Skeletal muscle satellite cell (primary cell): ENCODE results near the gene PRPS2. TPM values are rescaled to one million over a fixed set of nuclear protein-coding genes. Genes with fewer than 3 reads are reported as not detected.
A peak's percentile ranks its signal among the peaks of the same experiment; 100 is the strongest.

Source experiments
- H3K27me3 ChIP-seq: 2 replicates; pipeline ENCODE4 v1.7.0; 2013; ENCODE audit warnings: low read length; ENCODE audit not compliant: control insufficient read depth, insufficient read depth
- H3K36me3 ChIP-seq: 2 replicates; pipeline ENCODE4 v1.7.0; 2013; ENCODE audit warnings: mild to moderate bottlenecking, control low read depth, low read length; ENCODE audit not compliant: insufficient read depth
- H3K4me1 ChIP-seq: 2 replicates; pipeline ENCODE4 v1.7.0; 2013; ENCODE audit warnings: low read length; ENCODE audit not compliant: control insufficient read depth, insufficient read depth
- H3K4me2 ChIP-seq: 2 replicates; pipeline ENCODE4 v1.7.0; 2013; ENCODE audit warnings: mild to moderate bottlenecking, low read length
- H3K4me3 ChIP-seq: 2 replicates; pipeline ENCODE4 v1.7.0; 2013; ENCODE audit warnings: low read length
- H3K9ac ChIP-seq: 2 replicates; pipeline ENCODE4 v1.7.0; 2013; ENCODE audit warnings: mild to moderate bottlenecking, low read depth, low read length, moderate library complexity
- H3K9me3 ChIP-seq: replicated peaks from 2 replicates; pipeline ENCODE4 v1.7.0; 2013; ENCODE audit warnings: mild to moderate bottlenecking, control low read depth, low read length
- total RNA-seq: library from RNA; depleted of rRNA; stranded (reverse); fragments of >200 nt; gene quantifications from 2 replicates; pipeline ENCODE4 v1.2.3, GENCODE V29; 2012; rRNA removed

PRPS2 gene
- 40.4 and 42.6 TPM in 2 replicates for total RNA-seq

DNA sequence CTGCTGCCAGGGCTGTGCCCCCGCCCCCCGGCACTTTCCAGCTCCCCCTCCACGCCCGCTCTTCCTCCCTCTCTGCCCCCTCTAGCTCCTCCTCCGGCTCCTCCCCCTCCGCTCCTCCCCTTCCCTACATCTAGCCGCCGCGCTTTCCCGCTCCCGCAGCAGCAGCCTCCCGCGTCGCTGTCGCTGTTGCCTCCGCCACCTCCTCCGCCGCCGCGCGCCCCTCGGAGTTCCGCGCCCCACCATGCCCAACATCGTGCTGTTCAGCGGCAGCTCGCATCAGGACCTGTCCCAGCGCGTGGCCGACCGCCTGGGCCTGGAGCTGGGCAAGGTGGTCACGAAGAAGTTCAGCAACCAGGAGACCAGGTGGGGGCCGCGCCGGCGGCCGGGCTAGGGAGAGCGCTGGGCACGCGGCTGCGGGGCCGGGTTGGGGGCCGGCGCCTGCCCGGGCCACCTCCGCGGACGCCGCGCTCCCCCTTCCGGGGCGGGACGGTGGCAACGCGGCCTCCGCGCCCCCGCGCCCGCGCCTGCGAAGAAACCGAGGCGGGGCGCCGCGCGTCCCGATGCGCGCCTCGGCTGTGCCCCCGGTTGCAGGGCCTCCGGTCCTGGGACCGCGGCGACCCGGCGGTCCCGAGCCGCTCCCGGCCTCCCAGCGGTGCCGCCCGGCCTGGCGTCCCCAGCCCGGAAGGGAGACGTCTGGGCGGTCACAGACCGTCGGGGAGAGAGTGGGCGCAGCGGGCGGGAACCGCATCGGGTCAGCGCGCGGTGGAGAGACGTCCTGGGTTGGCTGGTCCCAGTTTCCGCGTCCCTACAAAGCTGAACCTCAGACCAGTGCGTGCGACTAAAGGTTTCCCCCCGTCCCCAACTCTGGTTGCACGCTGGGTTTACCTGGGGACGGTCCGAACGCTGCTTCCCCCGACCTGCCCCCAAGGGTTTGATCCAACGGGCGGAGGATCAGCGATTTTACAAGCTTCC lies at the start of gene PRPS2:
Gene PRPS2, plus strand, starts transcription at position 156 of the 972 bp plus-strand sequence. Its CDS starts 86 bp downstream, at position 242.
- Histone ChIP-seq H3K9me3 (no peaks in the 10 kb centered on the region), H3K9ac (peak within 1 kb of the TSS; percentile 78), H3K27me3 (no peaks in the 10 kb centered on the region), H3K36me3 (no peaks in the 10 kb centered on the region), H3K4me1 (no peaks in the 10 kb centered on the region), H3K4me2 (peak within 1 kb of the TSS; percentile 82), H3K4me3 (peak within 1 kb of the TSS; percentile 84)

DNA sequence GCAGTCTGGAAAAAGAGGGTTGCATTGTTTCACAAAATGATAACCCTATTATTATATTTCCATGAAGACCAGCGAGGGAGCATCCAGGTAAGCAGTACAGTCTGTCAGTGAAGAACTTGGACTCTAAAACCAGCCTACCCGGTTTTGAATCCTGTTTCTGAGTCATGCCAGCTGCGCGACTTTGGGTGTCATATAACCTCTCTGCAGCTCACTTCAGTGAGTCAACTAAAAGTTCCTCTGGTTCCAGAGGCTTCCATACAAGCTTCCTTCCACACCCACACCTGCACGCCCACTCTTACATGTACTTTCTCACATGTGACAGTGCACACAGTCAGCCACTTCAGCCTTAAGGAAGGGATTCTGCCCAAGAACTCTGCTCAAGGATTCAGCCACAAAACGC lies 49.8 kb upstream of the PRPS2 start:
- Histone ChIP-seq H3K9ac (no peak overlapping the region), H3K4me3 (no peak overlapping the region), H3K27me3 (no peaks in the 10 kb centered on the region), H3K9me3 (no peaks in the 10 kb centered on the region), H3K4me2 (no peak overlapping the region), H3K4me1 (no peaks in the 10 kb centered on the region), H3K36me3 (no peaks in the 10 kb centered on the region)

DNA sequence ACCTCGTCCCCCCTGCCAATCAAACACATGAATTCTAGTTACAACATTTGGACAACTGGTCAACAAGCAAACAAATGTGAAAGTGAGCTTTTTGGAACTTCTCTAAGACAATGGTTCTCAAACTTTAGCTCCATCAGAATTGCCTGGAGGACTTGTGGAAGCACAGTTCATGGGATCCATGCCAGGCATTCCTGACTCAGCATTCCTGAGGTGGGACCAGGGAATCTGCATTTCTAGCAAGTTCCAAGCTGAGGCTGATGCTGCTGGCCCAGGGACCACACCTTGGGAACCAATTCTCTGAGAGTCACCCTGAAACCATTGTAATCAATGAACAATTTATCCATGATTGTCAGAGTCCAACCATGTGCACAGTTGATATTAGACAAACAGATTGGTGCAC lies 43.8 kb upstream of the PRPS2 start:
- Histone ChIP-seq H3K9me3 (no peaks in the 10 kb centered on the region), H3K4me2 (no peak overlapping the region), H3K4me3 (no peak overlapping the region), H3K4me1 (no peaks in the 10 kb centered on the region), H3K9ac (no peak overlapping the region), H3K27me3 (no peaks in the 10 kb centered on the region), H3K36me3 (no peaks in the 10 kb centered on the region)

DNA sequence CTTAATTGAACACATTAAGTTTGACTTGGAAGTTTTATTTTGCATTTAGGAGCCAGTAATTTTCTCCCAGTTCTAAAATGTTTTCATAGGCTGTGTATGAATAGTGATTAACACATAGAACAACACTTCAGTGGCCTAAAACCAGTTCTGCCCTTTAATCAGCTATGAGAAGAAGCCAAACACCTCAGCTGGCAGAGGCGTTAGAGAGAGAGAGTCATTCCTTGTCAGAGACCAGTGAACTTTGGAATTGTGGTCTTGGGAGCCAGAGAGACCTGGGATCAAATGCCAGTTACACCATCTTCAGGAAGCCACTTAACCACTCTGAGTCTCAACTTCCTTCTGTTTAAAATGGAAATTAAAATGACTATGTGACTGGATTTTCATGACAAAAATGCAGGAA lies 39.3 kb upstream of the PRPS2 start:
- no peak overlapping the region for H3K4me3 ChIP-seq
- H3K9me3 ChIP-seq, result no peaks in the 10 kb centered on the region
- no peak overlapping the region for H3K4me2 ChIP-seq
- H3K27me3 ChIP-seq, result no peaks in the 10 kb centered on the region
- no peaks in the 10 kb centered on the region for H3K4me1 ChIP-seq
- H3K9ac ChIP-seq, result no peak overlapping the region
- no peaks in the 10 kb centered on the region for H3K36me3 ChIP-seq

DNA sequence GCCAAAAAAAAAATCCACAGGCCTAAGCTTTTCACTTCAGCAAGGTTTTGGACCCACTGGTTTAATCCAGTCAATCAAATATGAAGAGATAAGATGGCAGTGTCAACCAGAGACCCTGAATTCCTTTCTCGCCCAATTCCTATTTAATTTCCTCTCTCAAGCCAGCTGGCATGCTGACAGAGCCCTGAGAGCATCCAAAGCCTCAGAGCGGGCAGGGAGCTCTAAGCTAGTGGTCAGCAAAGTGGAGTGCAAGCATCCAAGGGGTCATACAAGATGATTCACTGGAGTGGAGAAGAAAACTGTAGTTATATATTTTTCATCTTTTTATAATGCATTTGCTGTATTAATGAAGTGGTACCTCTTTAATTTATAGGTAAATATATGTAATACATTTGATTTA lies 37.8 kb upstream of the PRPS2 start:
- H3K4me3 ChIP-seq, result no peak overlapping the region
- H3K4me2 ChIP-seq, result no peak overlapping the region
- no peaks in the 10 kb centered on the region for H3K9me3 ChIP-seq
- no peaks in the 10 kb centered on the region for H3K4me1 ChIP-seq
- no peaks in the 10 kb centered on the region for H3K27me3 ChIP-seq
- H3K36me3 ChIP-seq, result no peaks in the 10 kb centered on the region
- no peak overlapping the region for H3K9ac ChIP-seq

DNA sequence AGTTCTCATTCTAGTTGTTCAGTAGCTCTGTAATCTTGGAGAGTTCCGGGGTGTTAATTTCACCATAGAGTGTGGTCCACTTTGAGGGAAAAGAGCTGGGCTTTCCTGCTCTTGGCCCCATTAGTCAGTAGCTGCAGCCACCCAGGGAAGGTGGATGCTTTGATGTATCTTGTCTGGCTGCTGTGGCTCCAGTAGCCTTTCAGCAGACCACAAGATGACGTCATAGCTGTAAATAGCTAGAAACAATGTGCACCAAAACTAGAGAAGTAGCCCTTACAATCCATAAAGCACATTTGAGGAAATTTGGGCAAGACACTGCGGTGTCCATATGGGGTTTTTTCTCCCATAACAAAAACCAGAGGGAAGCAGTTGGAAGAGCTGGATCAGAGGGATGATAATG lies 32.9 kb upstream of the PRPS2 start:
- Histone ChIP-seq H3K4me2 (no peak overlapping the region), H3K36me3 (no peaks in the 10 kb centered on the region), H3K9ac (no peak overlapping the region), H3K4me3 (no peak overlapping the region), H3K9me3 (no peaks in the 10 kb centered on the region), H3K27me3 (no peaks in the 10 kb centered on the region), H3K4me1 (no peaks in the 10 kb centered on the region)

DNA sequence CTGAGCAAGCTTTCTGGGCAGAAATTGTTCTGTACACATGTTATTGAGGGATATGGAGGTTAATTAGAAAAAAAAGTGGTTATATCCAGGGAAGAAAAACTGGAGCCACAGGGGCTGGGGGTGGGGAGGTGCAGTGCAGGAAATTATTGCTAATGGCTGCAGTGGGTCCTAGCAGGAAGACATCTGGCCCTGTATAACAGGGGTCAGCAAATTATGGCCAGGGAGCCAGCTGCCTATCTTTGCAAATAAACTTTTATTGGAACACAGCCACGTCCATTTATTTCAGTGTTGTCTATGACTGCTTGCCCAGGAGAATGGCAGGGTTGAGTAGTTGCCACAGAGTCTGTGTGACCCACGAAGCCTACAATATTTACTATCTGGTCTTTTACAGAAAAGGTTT lies 23.4 kb upstream of the PRPS2 start:
- no peak overlapping the region for H3K4me2 ChIP-seq
- H3K9me3 ChIP-seq, result no peaks in the 10 kb centered on the region
- no peak overlapping the region for H3K4me3 ChIP-seq

DNA sequence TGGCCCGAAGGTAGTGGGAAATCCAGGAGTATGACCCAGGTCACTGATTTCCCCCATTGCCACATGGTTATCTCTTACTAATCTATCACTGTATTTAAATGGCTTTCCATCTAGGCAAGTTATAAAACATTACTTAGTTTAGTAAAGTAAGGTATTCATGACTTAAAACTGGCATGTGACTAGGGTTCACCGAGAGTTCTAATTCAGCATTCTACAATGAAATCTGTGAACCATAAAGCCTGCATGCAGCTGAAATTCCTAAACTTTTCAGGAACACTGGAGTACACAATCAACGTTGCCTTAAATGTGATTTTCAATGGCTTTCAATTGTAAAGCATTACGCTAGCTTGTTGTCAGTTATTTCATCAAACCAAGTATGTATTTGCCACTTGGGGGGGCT lies 22.7 kb upstream of the PRPS2 start:
- Histone ChIP-seq H3K4me2 (no peak overlapping the region), H3K9me3 (no peaks in the 10 kb centered on the region), H3K4me3 (no peak overlapping the region), H3K4me1 (no peaks in the 10 kb centered on the region), H3K27me3 (no peaks in the 10 kb centered on the region), H3K36me3 (no peaks in the 10 kb centered on the region), H3K9ac (no peak overlapping the region)

More for the DNA sequence above, 23.4 kb upstream of the PRPS2 start:
- no peaks in the 10 kb centered on the region for H3K36me3 ChIP-seq
- no peaks in the 10 kb centered on the region for H3K27me3 ChIP-seq
- H3K4me1 ChIP-seq, result no peaks in the 10 kb centered on the region
- H3K9ac ChIP-seq, result no peak overlapping the region

DNA sequence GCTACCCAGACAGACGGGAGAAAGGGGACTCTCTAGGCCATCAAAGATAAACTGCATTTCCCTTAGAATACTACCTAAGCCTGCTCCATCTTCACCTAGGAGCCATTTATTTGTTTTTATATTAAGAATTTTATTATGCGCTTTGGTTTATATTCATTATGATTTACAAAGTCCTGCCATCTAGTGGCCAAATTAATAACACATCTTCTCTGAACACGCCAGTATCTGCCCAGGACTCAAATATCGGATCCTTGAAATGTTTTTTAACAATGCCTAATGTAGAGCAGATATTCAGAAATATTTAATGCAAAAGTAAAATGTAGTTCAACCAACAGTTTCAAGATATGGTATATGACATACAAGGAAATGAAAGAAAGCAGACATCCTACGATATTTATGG lies 20.8 kb upstream of the PRPS2 start:
- Histone ChIP-seq H3K9me3 (no peaks in the 10 kb centered on the region), H3K36me3 (no peaks in the 10 kb centered on the region), H3K9ac (no peak overlapping the region), H3K27me3 (no peaks in the 10 kb centered on the region), H3K4me3 (no peak overlapping the region), H3K4me1 (no peaks in the 10 kb centered on the region), H3K4me2 (no peak overlapping the region)

DNA sequence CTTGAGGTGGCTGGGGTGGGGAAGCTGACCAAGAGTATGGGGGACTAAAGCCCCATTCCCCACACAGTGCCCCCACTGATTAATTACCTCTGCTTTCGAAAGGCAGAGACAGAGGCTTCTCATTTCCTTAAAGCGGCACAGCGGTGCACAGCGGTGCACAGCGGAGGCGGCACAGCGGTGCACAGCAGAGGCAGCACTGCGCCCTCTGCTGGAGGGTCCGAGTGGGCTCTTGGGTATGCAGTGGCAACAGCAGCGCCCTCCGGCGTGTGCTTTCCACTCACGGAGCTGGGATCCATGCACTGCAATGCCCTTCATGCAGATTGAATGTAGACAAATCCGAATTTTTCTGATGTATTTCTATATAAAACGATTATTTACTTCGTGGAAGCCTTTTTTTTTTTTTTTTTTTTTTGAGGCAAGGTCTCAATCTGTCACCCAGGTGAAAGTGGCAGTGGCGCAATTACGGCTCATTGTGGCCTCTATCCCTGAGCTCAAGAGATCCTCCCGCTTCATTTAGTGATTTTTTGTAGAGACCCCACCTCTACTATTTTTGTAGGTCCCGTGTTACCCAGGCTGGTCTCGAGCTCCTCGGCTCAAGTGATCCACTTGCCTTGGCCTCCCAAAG lies 19.7 kb upstream of the PRPS2 start:
- no peaks in the 10 kb centered on the region for H3K4me1 ChIP-seq
- H3K4me2 ChIP-seq, result no peak overlapping the region
- H3K9ac ChIP-seq, result no peak overlapping the region
- H3K4me3 ChIP-seq, result no peak overlapping the region
- no peaks in the 10 kb centered on the region for H3K36me3 ChIP-seq
- H3K27me3 ChIP-seq, result no peaks in the 10 kb centered on the region
- no peaks in the 10 kb centered on the region for H3K9me3 ChIP-seq

DNA sequence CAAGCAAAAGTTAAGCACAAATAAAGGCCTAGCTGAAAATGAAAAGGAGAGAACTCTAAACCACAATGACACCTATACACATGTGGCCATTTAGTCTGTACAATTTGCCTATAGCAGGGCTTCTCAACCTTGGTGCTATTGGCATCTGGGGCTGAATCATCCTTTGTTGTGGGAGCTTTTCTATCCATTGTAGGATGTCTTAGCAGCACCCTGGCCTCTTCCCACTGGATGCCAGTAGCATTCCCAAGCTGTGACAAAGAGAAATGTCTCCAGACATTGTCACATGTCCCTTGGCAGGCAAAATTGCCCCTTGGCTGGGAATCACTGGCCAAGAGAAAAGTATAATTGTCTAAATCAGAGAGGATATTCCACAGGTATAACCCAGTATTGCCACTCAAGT lies 13.5 kb upstream of the PRPS2 start:
- Histone ChIP-seq H3K9ac (no peak overlapping the region), H3K27me3 (no peaks in the 10 kb centered on the region), H3K36me3 (no peaks in the 10 kb centered on the region), H3K4me2 (no peak overlapping the region), H3K4me3 (no peak overlapping the region), H3K9me3 (no peaks in the 10 kb centered on the region), H3K4me1 (no peaks in the 10 kb centered on the region)
